HG03039 (cell line): ENCODE data around the gene KCNQ1.

Experiments
- ATAC-seq: cut with Tn5 transposase; IDR thresholded peaks from one replicate; pipeline ENCODE4 v1.9.1; 2021; ENCODE audit warnings: mild to moderate bottlenecking, moderate library complexity; ENCODE audit not compliant: unreplicated experiment

Gene KCNQ1

GRCh38 chr11:2575591-2576051 lies 130.8 kb downstream of the KCNQ1 start:
- no peak for ATAC-seq

GRCh38 chr11:2576111-2576510 lies 131.3 kb downstream of the KCNQ1 start:
- no peak for ATAC-seq

- ATAC-seq = no peak
These were observed 131.7 kb downstream of the KCNQ1 start for GRCh38 chr11:2576549-2576948.

- ATAC-seq = no peak
These were observed 132.5 kb downstream of the KCNQ1 start for GRCh38 chr11:2577031-2577990.

GRCh38 chr11:2577991-2578928 lies 133.5 kb downstream of the KCNQ1 start:
- ATAC-seq = no peak

- no peak for ATAC-seq
These were observed 134.1 kb downstream of the KCNQ1 start for GRCh38 chr11:2578929-2579270.

GRCh38 chr11:2579315-2580060 lies 134.7 kb downstream of the KCNQ1 start:
- no peak for ATAC-seq

- no peak for ATAC-seq
These were observed 135.2 kb downstream of the KCNQ1 start for GRCh38 chr11:2580061-2580421.

- no peak for ATAC-seq
These were observed 135.8 kb downstream of the KCNQ1 start for GRCh38 chr11:2580571-2581001.

GRCh38 chr11:2581151-2581930 lies 136.5 kb downstream of the KCNQ1 start:
- no peak for ATAC-seq

- ATAC-seq = no peak
These were observed 137.1 kb downstream of the KCNQ1 start for GRCh38 chr11:2581931-2582350.

GRCh38 chr11:2582351-2582945 lies 137.6 kb downstream of the KCNQ1 start:
- ATAC-seq = no peak

- no peak for ATAC-seq
These were observed 138.3 kb downstream of the KCNQ1 start for GRCh38 chr11:2582946-2583604.

GRCh38 chr11:2583605-2583958 lies 138.8 kb downstream of the KCNQ1 start:
- no peak for ATAC-seq

GRCh38 chr11:2584434-2584811 lies 139.6 kb downstream of the KCNQ1 start:
- ATAC-seq = no peak

- ATAC-seq = no peak
These were observed 140.2 kb downstream of the KCNQ1 start for GRCh38 chr11:2584812-2585565.

- no peak for ATAC-seq
These were observed 140.8 kb downstream of the KCNQ1 start for GRCh38 chr11:2585566-2586086.

- ATAC-seq = no peak
These were observed 141.4 kb downstream of the KCNQ1 start for GRCh38 chr11:2586087-2586792.
